H1 (cell line): ENCODE results near the gene ARHGAP5. TPM values are rescaled to one million over a fixed set of nuclear protein-coding genes. Genes with fewer than 3 reads are reported as not detected.

Source experiments
- ASH2L ChIP-seq: fragments of 200-600, 300-600 bp; sonication (generic); IDR thresholded peaks from one replicate; pipeline ENCODE4 v1.7.1; 2017; ENCODE audit warnings: low read length
- CREB1 ChIP-seq: IDR thresholded peaks from 2 replicates; pipeline ENCODE4 v1.6.1; 2012; ENCODE audit warnings: inconsistent platforms
- GABPA ChIP-seq: IDR thresholded peaks from 2 replicates; pipeline ENCODE4 v1.6.1; 2011; ENCODE audit warnings: mild to moderate bottlenecking, low read length, moderate library complexity, borderline replicate concordance; ENCODE audit not compliant: insufficient read depth
- HDAC6 ChIP-seq: IDR thresholded peaks from one replicate; pipeline ENCODE4 v1.7.1; 2012; ENCODE audit warnings: low read depth, mild to moderate bottlenecking, inconsistent platforms, low read length, moderate library complexity
- SUZ12 ChIP-seq: fragments of 200-600 bp; sonication (generic); IDR thresholded peaks from 2 replicates; pipeline ENCODE4 v1.6.1; 2012; ENCODE audit warnings: mild to moderate bottlenecking, inconsistent platforms, low read length, moderate library complexity, mixed read lengths
- TAF1 ChIP-seq: IDR thresholded peaks from 2 replicates; pipeline ENCODE4 v1.6.1; 2011; ENCODE audit warnings: mild to moderate bottlenecking, low read depth, low read length
- TAF7 ChIP-seq: optimal IDR thresholded peaks from 2 replicates; pipeline ENCODE3; 2011; ENCODE audit warnings: low read depth, mild to moderate bottlenecking, inconsistent platforms, low read length, moderate library complexity, borderline replicate concordance
- YY1 ChIP-seq: IDR thresholded peaks from 2 replicates; pipeline ENCODE4 v1.6.1; 2011; ENCODE audit warnings: low read depth, mild to moderate bottlenecking, low read length
- polyA plus RNA-seq, 7 experiments: library from polyadenylated mRNA; depleted of rRNA in 3 of 7; stranded (reverse) in 5 of 7; unstranded in 2 of 7; fragments of >200 nt in 5 of 7; fragments of 200-250 nt in 2 of 7; gene quantifications; 1 replicate in 5 of 7; 2 replicates in 1 of 7; 4 replicates in 1 of 7; pipeline versions ENCODE4 v1.2.1 to v1.2.3, GENCODE V29; 2011 to 2013; ENCODE audit warnings: missing spikeins in 2 of 7, mixed read lengths in 2 of 7
- total RNA-seq: library from RNA; stranded (reverse); fragmentation: NEBNext Ultra II Directional; extraction: Animal tissue kit (Norgen Biotek cat#: 25700); gene quantifications from 2 replicates; pipeline ENCODE4 v1.2.1, GENCODE V29; 2021
- TF ChIP-seq, protein P1 (sequence below): fragments of 300-600 bp; sonication (generic); IDR thresholded peaks from 2 replicates; pipeline ENCODE4 v1.7.1; 2012; ENCODE audit warnings: low read length, moderate library complexity, mild to moderate bottlenecking, inconsistent platforms; ENCODE audit not compliant: insufficient replicate concordance
- TF ChIP-seq, protein P2 (sequence below): IDR thresholded peaks from 2 replicates; pipeline ENCODE4 v1.6.1; 2011; ENCODE audit warnings: low read length, improper control_type of control experiment

The ARHGAP5 gene
- total and polyA plus RNA-seq, 2 of the 8 experiments (the other 6 are each of a cell fraction or from before 2014, with no cell fraction given): 7.8 to 77.3 TPM

DNA sequence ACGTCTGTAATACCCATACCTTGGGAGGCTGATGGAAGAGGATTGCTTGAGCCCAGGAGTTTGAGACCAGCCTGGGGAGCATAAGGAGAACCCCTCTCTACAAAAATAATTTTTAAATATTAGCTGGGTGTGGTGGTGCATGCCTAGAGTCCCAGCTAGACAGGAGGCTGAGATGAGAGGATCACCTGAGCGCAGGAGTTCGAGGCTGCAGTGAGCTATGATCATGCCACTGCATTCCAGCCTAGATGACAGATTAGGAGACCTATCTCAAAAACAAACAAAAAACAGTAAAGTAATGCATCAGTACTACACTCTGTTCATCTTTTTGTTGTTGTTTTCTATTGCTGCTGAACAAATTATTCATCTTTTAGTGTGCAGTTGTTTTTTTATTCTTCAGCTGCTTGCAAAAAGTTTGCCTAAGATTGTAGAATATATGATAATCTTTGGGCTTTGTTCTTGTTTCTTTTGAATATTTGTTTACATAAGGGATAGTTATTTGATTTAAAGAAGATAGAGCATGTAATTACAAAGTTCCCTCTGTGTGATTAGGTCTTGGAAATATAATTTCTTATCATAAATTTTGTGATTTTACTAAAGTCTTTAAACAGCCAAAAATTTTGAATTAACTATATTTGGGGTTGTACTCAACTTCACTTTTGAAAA, 8.2 kb downstream of the ARHGAP5 start (continued):
- TF ChIP-seq, protein P1, sequence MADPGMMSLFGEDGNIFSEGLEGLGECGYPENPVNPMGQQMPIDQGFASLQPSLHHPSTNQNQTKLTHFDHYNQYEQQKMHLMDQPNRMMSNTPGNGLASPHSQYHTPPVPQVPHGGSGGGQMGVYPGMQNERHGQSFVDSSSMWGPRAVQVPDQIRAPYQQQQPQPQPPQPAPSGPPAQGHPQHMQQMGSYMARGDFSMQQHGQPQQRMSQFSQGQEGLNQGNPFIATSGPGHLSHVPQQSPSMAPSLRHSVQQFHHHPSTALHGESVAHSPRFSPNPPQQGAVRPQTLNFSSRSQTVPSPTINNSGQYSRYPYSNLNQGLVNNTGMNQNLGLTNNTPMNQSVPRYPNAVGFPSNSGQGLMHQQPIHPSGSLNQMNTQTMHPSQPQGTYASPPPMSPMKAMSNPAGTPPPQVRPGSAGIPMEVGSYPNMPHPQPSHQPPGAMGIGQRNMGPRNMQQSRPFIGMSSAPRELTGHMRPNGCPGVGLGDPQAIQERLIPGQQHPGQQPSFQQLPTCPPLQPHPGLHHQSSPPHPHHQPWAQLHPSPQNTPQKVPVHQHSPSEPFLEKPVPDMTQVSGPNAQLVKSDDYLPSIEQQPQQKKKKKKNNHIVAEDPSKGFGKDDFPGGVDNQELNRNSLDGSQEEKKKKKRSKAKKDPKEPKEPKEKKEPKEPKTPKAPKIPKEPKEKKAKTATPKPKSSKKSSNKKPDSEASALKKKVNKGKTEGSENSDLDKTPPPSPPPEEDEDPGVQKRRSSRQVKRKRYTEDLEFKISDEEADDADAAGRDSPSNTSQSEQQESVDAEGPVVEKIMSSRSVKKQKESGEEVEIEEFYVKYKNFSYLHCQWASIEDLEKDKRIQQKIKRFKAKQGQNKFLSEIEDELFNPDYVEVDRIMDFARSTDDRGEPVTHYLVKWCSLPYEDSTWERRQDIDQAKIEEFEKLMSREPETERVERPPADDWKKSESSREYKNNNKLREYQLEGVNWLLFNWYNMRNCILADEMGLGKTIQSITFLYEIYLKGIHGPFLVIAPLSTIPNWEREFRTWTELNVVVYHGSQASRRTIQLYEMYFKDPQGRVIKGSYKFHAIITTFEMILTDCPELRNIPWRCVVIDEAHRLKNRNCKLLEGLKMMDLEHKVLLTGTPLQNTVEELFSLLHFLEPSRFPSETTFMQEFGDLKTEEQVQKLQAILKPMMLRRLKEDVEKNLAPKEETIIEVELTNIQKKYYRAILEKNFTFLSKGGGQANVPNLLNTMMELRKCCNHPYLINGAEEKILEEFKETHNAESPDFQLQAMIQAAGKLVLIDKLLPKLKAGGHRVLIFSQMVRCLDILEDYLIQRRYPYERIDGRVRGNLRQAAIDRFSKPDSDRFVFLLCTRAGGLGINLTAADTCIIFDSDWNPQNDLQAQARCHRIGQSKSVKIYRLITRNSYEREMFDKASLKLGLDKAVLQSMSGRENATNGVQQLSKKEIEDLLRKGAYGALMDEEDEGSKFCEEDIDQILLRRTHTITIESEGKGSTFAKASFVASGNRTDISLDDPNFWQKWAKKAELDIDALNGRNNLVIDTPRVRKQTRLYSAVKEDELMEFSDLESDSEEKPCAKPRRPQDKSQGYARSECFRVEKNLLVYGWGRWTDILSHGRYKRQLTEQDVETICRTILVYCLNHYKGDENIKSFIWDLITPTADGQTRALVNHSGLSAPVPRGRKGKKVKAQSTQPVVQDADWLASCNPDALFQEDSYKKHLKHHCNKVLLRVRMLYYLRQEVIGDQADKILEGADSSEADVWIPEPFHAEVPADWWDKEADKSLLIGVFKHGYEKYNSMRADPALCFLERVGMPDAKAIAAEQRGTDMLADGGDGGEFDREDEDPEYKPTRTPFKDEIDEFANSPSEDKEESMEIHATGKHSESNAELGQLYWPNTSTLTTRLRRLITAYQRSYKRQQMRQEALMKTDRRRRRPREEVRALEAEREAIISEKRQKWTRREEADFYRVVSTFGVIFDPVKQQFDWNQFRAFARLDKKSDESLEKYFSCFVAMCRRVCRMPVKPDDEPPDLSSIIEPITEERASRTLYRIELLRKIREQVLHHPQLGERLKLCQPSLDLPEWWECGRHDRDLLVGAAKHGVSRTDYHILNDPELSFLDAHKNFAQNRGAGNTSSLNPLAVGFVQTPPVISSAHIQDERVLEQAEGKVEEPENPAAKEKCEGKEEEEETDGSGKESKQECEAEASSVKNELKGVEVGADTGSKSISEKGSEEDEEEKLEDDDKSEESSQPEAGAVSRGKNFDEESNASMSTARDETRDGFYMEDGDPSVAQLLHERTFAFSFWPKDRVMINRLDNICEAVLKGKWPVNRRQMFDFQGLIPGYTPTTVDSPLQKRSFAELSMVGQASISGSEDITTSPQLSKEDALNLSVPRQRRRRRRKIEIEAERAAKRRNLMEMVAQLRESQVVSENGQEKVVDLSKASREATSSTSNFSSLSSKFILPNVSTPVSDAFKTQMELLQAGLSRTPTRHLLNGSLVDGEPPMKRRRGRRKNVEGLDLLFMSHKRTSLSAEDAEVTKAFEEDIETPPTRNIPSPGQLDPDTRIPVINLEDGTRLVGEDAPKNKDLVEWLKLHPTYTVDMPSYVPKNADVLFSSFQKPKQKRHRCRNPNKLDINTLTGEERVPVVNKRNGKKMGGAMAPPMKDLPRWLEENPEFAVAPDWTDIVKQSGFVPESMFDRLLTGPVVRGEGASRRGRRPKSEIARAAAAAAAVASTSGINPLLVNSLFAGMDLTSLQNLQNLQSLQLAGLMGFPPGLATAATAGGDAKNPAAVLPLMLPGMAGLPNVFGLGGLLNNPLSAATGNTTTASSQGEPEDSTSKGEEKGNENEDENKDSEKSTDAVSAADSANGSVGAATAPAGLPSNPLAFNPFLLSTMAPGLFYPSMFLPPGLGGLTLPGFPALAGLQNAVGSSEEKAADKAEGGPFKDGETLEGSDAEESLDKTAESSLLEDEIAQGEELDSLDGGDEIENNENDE: no peak
- no peak for TF ChIP-seq YY1
- TF ChIP-seq SUZ12: no peak
- no peak for TF ChIP-seq HDAC6
- no peak for TF ChIP-seq GABPA
- no peak for TF ChIP-seq TAF7
- TF ChIP-seq ASH2L: no peak
- TF ChIP-seq TAF1: no peak
- TF ChIP-seq CREB1: no peak
- TF ChIP-seq, protein P2, sequence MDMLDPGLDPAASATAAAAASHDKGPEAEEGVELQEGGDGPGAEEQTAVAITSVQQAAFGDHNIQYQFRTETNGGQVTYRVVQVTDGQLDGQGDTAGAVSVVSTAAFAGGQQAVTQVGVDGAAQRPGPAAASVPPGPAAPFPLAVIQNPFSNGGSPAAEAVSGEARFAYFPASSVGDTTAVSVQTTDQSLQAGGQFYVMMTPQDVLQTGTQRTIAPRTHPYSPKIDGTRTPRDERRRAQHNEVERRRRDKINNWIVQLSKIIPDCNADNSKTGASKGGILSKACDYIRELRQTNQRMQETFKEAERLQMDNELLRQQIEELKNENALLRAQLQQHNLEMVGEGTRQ: no peak
